ENCODE results near the gene BMP10. TPM values are rescaled to one million over a fixed set of nuclear protein-coding genes. Genes with fewer than 3 reads are reported as not detected.

The BMP10 gene, protein sequence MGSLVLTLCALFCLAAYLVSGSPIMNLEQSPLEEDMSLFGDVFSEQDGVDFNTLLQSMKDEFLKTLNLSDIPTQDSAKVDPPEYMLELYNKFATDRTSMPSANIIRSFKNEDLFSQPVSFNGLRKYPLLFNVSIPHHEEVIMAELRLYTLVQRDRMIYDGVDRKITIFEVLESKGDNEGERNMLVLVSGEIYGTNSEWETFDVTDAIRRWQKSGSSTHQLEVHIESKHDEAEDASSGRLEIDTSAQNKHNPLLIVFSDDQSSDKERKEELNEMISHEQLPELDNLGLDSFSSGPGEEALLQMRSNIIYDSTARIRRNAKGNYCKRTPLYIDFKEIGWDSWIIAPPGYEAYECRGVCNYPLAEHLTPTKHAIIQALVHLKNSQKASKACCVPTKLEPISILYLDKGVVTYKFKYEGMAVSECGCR
- total RNA-seq (2013; cell fraction: nucleolus; rRNA removed) = not detected in 2 replicates
- total RNA-seq (2014; rRNA removed) = not detected in 2 replicates
- total RNA-seq (2014; rRNA removed; fragmentation: Illumina TruSeq; extraction: Trizol) = not detected in 2 replicates
- not detected in 2 replicates for total RNA-seq (2021)
- not detected for polyA plus RNA-seq (2011; ENCODE audit: low read depth)
- not detected in 2 replicates for polyA plus RNA-seq (2011; rRNA removed)
- not detected in 2 replicates for polyA plus RNA-seq (2011; cell fraction: cytosol; rRNA removed)
- polyA plus RNA-seq (2011; cell fraction: nucleus; rRNA removed) = not detected in 2 replicates
- polyA plus RNA-seq (2012) = not detected in 2 replicates
- 0.04 TPM in 1 of 2 replicates, not detected in the other for polyA plus RNA-seq (2014; fragmentation: Illumina TruSeq; extraction: Trizol)
- polyA plus RNA-seq (2014; fragmentation: Nextera tagmentation; extraction: Ambion mirVana) = not detected
- not detected in 2 replicates for polyA plus RNA-seq (2014; rRNA removed)
- not detected for polyA plus RNA-seq (2016; fragmentation: Nextera tagmentation; extraction: Ambion mirVana)
- polyA minus RNA-seq (2011; rRNA and poly(A)+ RNA removed) = not detected in 2 replicates
- not detected in 2 replicates for polyA minus RNA-seq (2011; cell fraction: cytosol; rRNA and poly(A)+ RNA removed)
- not detected in 2 replicates for polyA minus RNA-seq (2011; cell fraction: nucleus; rRNA and poly(A)+ RNA removed)
- not detected for Bru-seq, nascent RNA
- BruChase-seq, experiment 1, labeled RNA remaining after a 6-hour chase = not detected
- BruChase-seq, experiment 2, labeled RNA remaining after a 2-hour chase = not detected
- long read RNA-seq, experiment 1 = 0 reads
- long read RNA-seq, experiment 2 = 0 reads

DNA sequence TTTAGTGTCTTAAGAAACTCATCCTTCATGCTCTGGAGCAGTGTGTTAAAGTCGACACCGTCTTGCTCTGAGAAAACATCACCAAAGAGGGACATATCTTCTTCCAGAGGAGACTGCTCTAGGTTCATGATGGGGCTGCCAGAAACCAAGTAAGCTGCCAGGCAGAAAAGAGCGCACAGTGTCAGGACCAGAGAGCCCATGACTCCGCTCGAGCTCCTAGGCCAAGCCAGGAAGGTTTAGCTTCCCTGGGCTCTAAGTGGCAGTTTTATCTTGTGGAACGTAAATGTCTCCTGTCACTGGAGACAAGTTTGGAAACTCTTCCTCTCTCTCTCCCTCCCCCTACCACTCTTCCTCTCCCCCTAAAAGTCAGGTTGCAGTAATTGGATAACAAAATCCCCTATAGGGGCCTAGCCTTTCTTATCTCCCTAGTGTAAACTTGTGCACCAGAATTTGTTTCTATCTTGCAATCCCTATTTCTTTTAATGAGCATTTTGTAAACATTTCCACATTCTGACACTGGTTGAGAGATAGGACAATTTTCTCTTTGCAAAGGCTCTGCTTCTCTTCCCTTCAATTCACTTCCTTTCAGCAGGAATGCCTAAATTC lies at the start of gene BMP10:
Gene BMP10, minus strand, starts transcription at position 239 of the 606 bp plus-strand sequence. Its CDS starts 39 bp downstream, at position 200.
- H3K9ac ChIP-seq (ENCODE audit: control insufficient read depth, insufficient read depth, low read length) = no peak within 1 kb of the TSS
- no peaks in the 10 kb centered on the region for H3K9me3 ChIP-seq (replicated peaks; ENCODE audit: control insufficient read depth, insufficient read depth, low read length)
- SMC1A ChIA-PET (ENCODE audit: uncharacterized antibody, unreplicated experiment) = no interaction called here
- H3K79me2 ChIP-seq (ENCODE audit: control insufficient read depth, insufficient read depth, low read length) = no peaks in the 10 kb centered on the region
- CTCF ChIA-PET = no interaction called here
- H4K20me1 ChIP-seq (ENCODE audit: control insufficient read depth, insufficient read depth) = no peaks in the 10 kb centered on the region
- H3K4me3 ChIP-seq = no peak within 1 kb of the TSS
- H3K27ac ChIP-seq (ENCODE audit: control insufficient read depth, insufficient read depth) = no peak within 1 kb of the TSS
- H3K27me3 ChIP-seq (replicated peaks in 1 of 2; ENCODE audit: control insufficient read depth in 2 of 2, insufficient read depth in 2 of 2, low read length in 1 of 2) = peaks cover 2 to 3% of the 10 kb centered on the region in 2 experiments
- H3K4me2 ChIP-seq (ENCODE audit: control insufficient read depth, insufficient read depth) = no peak within 1 kb of the TSS
- in situ Hi-C loops (cut with MboI) = no loop called here
- POLR2A ChIA-PET = interaction anchor here (0.5 kb wide), 1 partner anchor 24 kb away, joined by 9 read pairs; no protein-coding TSS in a partner anchor
- RAD21 ChIA-PET (ENCODE audit: unreplicated experiment) = no interaction called here
- ATAC-seq (no peak), DNase-seq (ENCODE audit: low read depth, low spot score) (no peak), FAIRE-seq (no peak)
- H3K4me1 ChIP-seq (ENCODE audit: control insufficient read depth, insufficient read depth, low read length) = no peaks in the 10 kb centered on the region
- H3K36me3 ChIP-seq (ENCODE audit: control insufficient read depth in 2 of 2, insufficient read depth in 2 of 2, low read length in 1 of 2) = no peaks in the 10 kb centered on the region
- BruUV-seq (replicated peaks) = no TSS peak
- intact Hi-C loops (cut with micrococcal nuclease; ENCODE audit: unreplicated experiment) = no loop called here
- H2AFZ ChIP-seq (ENCODE audit: control insufficient read depth, low read depth, low read length) = no peak within 1 kb of the TSS
- WGBS (ENCODE audit: insufficient coverage, insufficient replicate concordance, low lambda C conversion rate, missing lambda C conversion rate) = 30% methylated on average over 6 of the region's 6 CpGs
- TF ChIP-seq ZBTB4 (CRISPR knock-in tag; IDR thresholded peaks at IDR 0.05) = no peak
- TF ChIP-seq ZBTB33 (IDR thresholded peaks at IDR 0.05) = no peak
- TF ChIP-seq TCF12 (IDR thresholded peaks at IDR 0.05; ENCODE audit: low read depth, low read length) = no peak
- no peak for TF ChIP-seq MTA3 (IDR thresholded peaks at IDR 0.05; ENCODE audit: borderline replicate concordance, low read length)
- TF ChIP-seq NR2C2 (IDR thresholded peaks at IDR 0.05; ENCODE audit: borderline replicate concordance, control insufficient read depth, insufficient read length, low read depth) = no peak
- no peak for TF ChIP-seq EP300 (IDR thresholded peaks at IDR 0.05; ENCODE audit: borderline replicate concordance in 1 of 2, control insufficient read depth in 1 of 2, low read depth in 2 of 2, low read length in 2 of 2)
- no peak for TF ChIP-seq POLR2A (IDR thresholded peaks at IDR 0.05; ENCODE audit: low read depth, low read length)
- TF ChIP-seq ATF2 (IDR thresholded peaks at IDR 0.05; ENCODE audit: low read length) = no peak

Measured in GM12878 (cell line).